MCF 10A (cell line): ENCODE data around the gene STXBP3. TPM values are rescaled to one million over a fixed set of nuclear protein-coding genes. Genes with fewer than 3 reads are reported as not detected.

Experiments used
- BruUV-seq: library from RNA; stranded (reverse); fragments of 400-500 nt; replicated peaks from 2 replicates; lab custom pipeline; 2021; lab: Mats Ljungman, UMichigan
- CTCF ChIA-PET: fragments of 300-600 bp; sonication (Branson Sonifier 250); formaldehyde crosslinking; extraction: SDS; loops from one replicate; lab custom pipeline; 2021; ENCODE audit warnings: antibody characterized with exemption, inconsistent platforms; lab: Yijun Ruan, JAX
- POLR2A ChIA-PET: fragments of 300-600, 350-650 bp; sonication (Branson Sonifier 250); formaldehyde crosslinking; extraction: SDS; loops from one replicate; lab custom pipeline; 2020; ENCODE audit warnings: antibody characterized with exemption, inconsistent platforms; lab: Yijun Ruan, JAX
- DNase-seq: peaks from one replicate; pipeline ENCODE4 v3.0.0-alpha.2; 2018; ENCODE audit not compliant: unreplicated experiment
- H3K27ac Mint-ChIP-seq: one replicate; pipeline ENCODE4 v1.8.0; 2022; ENCODE audit warnings: mild to moderate bottlenecking, low read depth, mixed read lengths; ENCODE audit not compliant: unreplicated experiment
- H3K27me3 Mint-ChIP-seq: one replicate; pipeline ENCODE4 v1.8.0; 2022; ENCODE audit warnings: mixed read lengths; ENCODE audit not compliant: insufficient read depth, unreplicated experiment
- H3K36me3 Mint-ChIP-seq: one replicate; pipeline ENCODE4 v1.8.0; 2022; ENCODE audit warnings: mild to moderate bottlenecking, moderate library complexity, mixed read lengths; ENCODE audit not compliant: insufficient read depth, unreplicated experiment
- H3K4me1 Mint-ChIP-seq: one replicate; pipeline ENCODE4 v1.8.0; 2022; ENCODE audit warnings: mixed read lengths; ENCODE audit not compliant: insufficient read depth, unreplicated experiment
- H3K4me3 Mint-ChIP-seq: one replicate; pipeline ENCODE4 v1.8.0; 2022; ENCODE audit warnings: mild to moderate bottlenecking, moderate library complexity, mixed read lengths; ENCODE audit not compliant: unreplicated experiment
- H3K9me3 Mint-ChIP-seq: one replicate; pipeline ENCODE4 v1.8.0; 2022; ENCODE audit warnings: mixed read lengths; ENCODE audit not compliant: unreplicated experiment
- CTCF ChIP-seq: fragments of 200-600 bp; IDR thresholded peaks from one replicate; pipeline ENCODE4 v1.8.0; 2022; ENCODE audit warnings: antibody characterized with exemption, mild to moderate bottlenecking; ENCODE audit not compliant: unreplicated experiment
- intact Hi-C: fragments of 100-400 bp; cut with micrococcal nuclease; formaldehyde crosslinking; loops from 2 replicates; pipeline ENCODE4 v1.14.1; 2022
- total RNA-seq: library from RNA; stranded (reverse); gene quantifications from 2 replicates; pipeline ENCODE4 v1.2.3, GENCODE V29; 2022

The STXBP3 gene
- total RNA-seq, 1 experiment from 2014 or later: 47.4 TPM

GRCh38 chr1:108729481-108729880 lies 17.0 kb upstream of the STXBP3 start:
- Mint-ChIP-seq H3K27me3 (no peaks in the 10 kb centered on the region), H3K4me1 (no peaks in the 10 kb centered on the region), H3K27ac (no peak overlapping the region), H3K4me3 (no peak overlapping the region), H3K9me3 (no peaks in the 10 kb centered on the region), H3K36me3 (no peaks in the 10 kb centered on the region)
- TF ChIP-seq CTCF: no peak
- POLR2A ChIA-PET: interaction anchor here (0.5 to 0.7 kb wide), 3 partner anchors 15 to 194 kb away, joined by 3 to 4 read pairs (median 3); no protein-coding TSS in a partner anchor
- CTCF ChIA-PET: interaction anchor here (0.9 to 1.0 kb wide), 2 partner anchors 14 to 15 kb away, joined by 3 to 4 read pairs; no protein-coding TSS in a partner anchor
- no TSS peak for BruUV-seq
- no peak for DNase-seq
- intact Hi-C loops: no loop called here

GRCh38 chr1:108732398-108732797 lies 14.1 kb upstream of the STXBP3 start:
- POLR2A ChIA-PET: interaction anchor here (0.7 to 2.3 kb wide), 2 partner anchors 12 to 17 kb away, joined by 4 to 12 read pairs; no protein-coding TSS in a partner anchor
- TF ChIP-seq CTCF: no peak
- CTCF ChIA-PET: interaction anchor here (0.6 kb wide), 1 partner anchor 418 kb away, joined by 3 read pairs; no protein-coding TSS in a partner anchor
- Mint-ChIP-seq H3K27me3 (no peaks in the 10 kb centered on the region), H3K9me3 (no peaks in the 10 kb centered on the region), H3K4me1 (no peaks in the 10 kb centered on the region), H3K36me3 (no peaks in the 10 kb centered on the region), H3K27ac (no peak overlapping the region), H3K4me3 (no peak overlapping the region)
- no peak for DNase-seq
- intact Hi-C loops: no loop called here
- BruUV-seq: no TSS peak

GRCh38 chr1:108734171-108734865 lies 12.2 kb upstream of the STXBP3 start:
- H3K4me1 Mint-ChIP-seq: no peaks in the 10 kb centered on the region
- CTCF ChIA-PET: interaction anchor here (0.6 to 1.3 kb wide), 2 partner anchors 42 to 605 kb away, joined by 4 to 6 read pairs; partner anchors contain the start of gene PRPF38B
- POLR2A ChIA-PET: interaction anchor here (0.8 to 1.8 kb wide), 4 partner anchors 14 to 42 kb away, joined by 3 to 6 read pairs (median 5); partner anchors contain the start of gene PRPF38B
- no peak overlapping the region for H3K27ac Mint-ChIP-seq
- no peaks in the 10 kb centered on the region for H3K27me3 Mint-ChIP-seq
- no peaks in the 10 kb centered on the region for H3K9me3 Mint-ChIP-seq
- DNase-seq: no peak
- no peak for TF ChIP-seq CTCF
- intact Hi-C loops: no loop called here
- no TSS peak for BruUV-seq
- no peak overlapping the region for H3K4me3 Mint-ChIP-seq
- H3K36me3 Mint-ChIP-seq: no peaks in the 10 kb centered on the region

GRCh38 chr1:108742253-108742652 lies 4.2 kb upstream of the STXBP3 start:
- Mint-ChIP-seq H3K9me3 (no peaks in the 10 kb centered on the region), H3K27me3 (no peaks in the 10 kb centered on the region), H3K27ac (no peak overlapping the region), H3K4me3 (no peak overlapping the region), H3K4me1 (no peaks in the 10 kb centered on the region), H3K36me3 (peaks cover 10% of the 10 kb centered on the region)
- no peak for TF ChIP-seq CTCF
- BruUV-seq: no TSS peak
- intact Hi-C loops: no loop called here
- ChIA-PET CTCF (no interaction called here), POLR2A (no interaction called here)
- no peak for DNase-seq
